ENCODE data around the gene TEP1. TPM values are rescaled to one million over a fixed set of nuclear protein-coding genes. Genes with fewer than 3 reads are reported as not detected.

The TEP1 gene
- total RNA-seq, 1 donor from 2014 or later = 38.0 TPM

- H3K36me3 Mint-ChIP-seq (ENCODE audit: unreplicated experiment) = no peaks in the 10 kb centered on the region
- peak overlapping the region; percentile 93 for H3K4me3 Mint-ChIP-seq (ENCODE audit: unreplicated experiment)
- peak overlapping the region; percentile 98 for H3K27ac Mint-ChIP-seq (ENCODE audit: unreplicated experiment)
- H3K9me3 Mint-ChIP-seq (ENCODE audit: unreplicated experiment) = no peaks in the 10 kb centered on the region
- no peak for TF ChIP-seq CTCF (IDR thresholded peaks at IDR 0.05)
- H3K27me3 Mint-ChIP-seq (ENCODE audit: unreplicated experiment) = no peaks in the 10 kb centered on the region
- no peak for DNase-seq (ENCODE audit: extremely low spot score, unreplicated experiment)
- peaks cover 23% of the 10 kb centered on the region for H3K4me1 Mint-ChIP-seq (ENCODE audit: unreplicated experiment)
These were observed 412 bp upstream of the TEP1 start for GRCh38 chr14:20413744-20414082.

- H3K4me1 Mint-ChIP-seq (ENCODE audit: unreplicated experiment) = peaks cover 23% of the 10 kb centered on the region
These were observed 890 bp downstream of the TEP1 start for GRCh38 chr14:20412411-20412810.

GRCh38 chr14:20409226-20409625 is 4.1 kb downstream of the TEP1 start:
- H3K27ac Mint-ChIP-seq (ENCODE audit: unreplicated experiment) = no peak overlapping the region
- TF ChIP-seq CTCF (IDR thresholded peaks at IDR 0.05) = no peak
- H3K4me1 Mint-ChIP-seq (ENCODE audit: unreplicated experiment) = peaks cover 23% of the 10 kb centered on the region
- H3K9me3 Mint-ChIP-seq (ENCODE audit: unreplicated experiment) = no peaks in the 10 kb centered on the region
- no peak overlapping the region for H3K4me3 Mint-ChIP-seq (ENCODE audit: unreplicated experiment)
- H3K27me3 Mint-ChIP-seq (ENCODE audit: unreplicated experiment) = no peaks in the 10 kb centered on the region
- H3K36me3 Mint-ChIP-seq (ENCODE audit: unreplicated experiment) = peaks cover 34% of the 10 kb centered on the region
- DNase-seq (ENCODE audit: extremely low spot score, unreplicated experiment) = no peak

More at GRCh38 chr14:20412411-20412810, 890 bp downstream of the TEP1 start:
- no peaks in the 10 kb centered on the region for H3K9me3 Mint-ChIP-seq (ENCODE audit: unreplicated experiment)
- H3K27ac Mint-ChIP-seq (ENCODE audit: unreplicated experiment) = peak overlapping the region; percentile 98
- no peaks in the 10 kb centered on the region for H3K27me3 Mint-ChIP-seq (ENCODE audit: unreplicated experiment)
- H3K4me3 Mint-ChIP-seq (ENCODE audit: unreplicated experiment) = peak overlapping the region; percentile 93
- DNase-seq (ENCODE audit: extremely low spot score, unreplicated experiment) = no peak
- H3K36me3 Mint-ChIP-seq (ENCODE audit: unreplicated experiment) = peaks cover 9% of the 10 kb centered on the region
- TF ChIP-seq CTCF (IDR thresholded peaks at IDR 0.05) = no peak

GRCh38 chr14:20403521-20403920 is 9.8 kb downstream of the TEP1 start:
- H3K9me3 Mint-ChIP-seq (ENCODE audit: unreplicated experiment) = no peaks in the 10 kb centered on the region
- no peak overlapping the region for H3K4me3 Mint-ChIP-seq (ENCODE audit: unreplicated experiment)
- no peak for TF ChIP-seq CTCF (IDR thresholded peaks at IDR 0.05)
- no peak for DNase-seq (ENCODE audit: extremely low spot score, unreplicated experiment)
- no peaks in the 10 kb centered on the region for H3K27me3 Mint-ChIP-seq (ENCODE audit: unreplicated experiment)
- peaks cover 61% of the 10 kb centered on the region for H3K36me3 Mint-ChIP-seq (ENCODE audit: unreplicated experiment)
- H3K27ac Mint-ChIP-seq (ENCODE audit: unreplicated experiment) = no peak overlapping the region
- no peaks in the 10 kb centered on the region for H3K4me1 Mint-ChIP-seq (ENCODE audit: unreplicated experiment)

- no peak for DNase-seq (ENCODE audit: extremely low spot score, unreplicated experiment)
- Mint-ChIP-seq H3K27ac (ENCODE audit: unreplicated experiment) (no peak overlapping the region), H3K4me1 (ENCODE audit: unreplicated experiment) (no peaks in the 10 kb centered on the region), H3K9me3 (ENCODE audit: unreplicated experiment) (no peaks in the 10 kb centered on the region), H3K4me3 (ENCODE audit: unreplicated experiment) (no peak overlapping the region), H3K27me3 (ENCODE audit: unreplicated experiment) (no peaks in the 10 kb centered on the region), H3K36me3 (ENCODE audit: unreplicated experiment) (peaks cover 49% of the 10 kb centered on the region)
- no peak for TF ChIP-seq CTCF (IDR thresholded peaks at IDR 0.05)
These were observed 12.2 kb downstream of the TEP1 start for GRCh38 chr14:20400965-20401593.

Measured in osteocyte (in vitro differentiated cells).